Activated naive CD8-positive, alpha-beta T cell treated with anti-CD3 and anti-CD28 coated beads for 36 hours (primary cell): Measurements from ENCODE around the gene RAMACL. TPM values are rescaled to one million over a fixed set of nuclear protein-coding genes. Genes with fewer than 3 reads are reported as not detected.
"Not testable (repeated sequence)": the region's sequence is repeated elsewhere in the genome, so short reads cannot be mapped to it uniquely, and the experiment has no call there.

Experiments
- DNase-seq: peaks from one replicate; pipeline ENCODE4 v3.0.0; 2021
- H3K27ac Mint-ChIP-seq: one replicate; pipeline ENCODE4 v1.8.0; 2022; ENCODE audit warnings: mild to moderate bottlenecking, moderate library complexity, mixed read lengths
- H3K27me3 Mint-ChIP-seq: one replicate; pipeline ENCODE4 v1.8.0; 2022; ENCODE audit warnings: mild to moderate bottlenecking, mixed read lengths
- H3K36me3 Mint-ChIP-seq: one replicate; pipeline ENCODE4 v1.8.0; 2021; ENCODE audit warnings: mild to moderate bottlenecking, mixed read lengths
- H3K4me1 Mint-ChIP-seq: one replicate; pipeline ENCODE4 v1.8.0; 2021; ENCODE audit warnings: mixed read lengths
- H3K4me3 Mint-ChIP-seq: one replicate; pipeline ENCODE4 v1.8.0; 2022; ENCODE audit warnings: mild to moderate bottlenecking, moderate library complexity, mixed read lengths
- H3K9me3 Mint-ChIP-seq: one replicate; pipeline ENCODE4 v1.8.0; 2022; ENCODE audit warnings: mixed read lengths
- total RNA-seq, 2 experiments: library from RNA; stranded (reverse); gene quantifications; one replicate each; pipeline ENCODE4 v1.2.3, GENCODE V29; 2021

RAMACL gene
- total RNA-seq, 2 experiments from 2014 or later: 0.21 to 0.22 TPM

DNA sequence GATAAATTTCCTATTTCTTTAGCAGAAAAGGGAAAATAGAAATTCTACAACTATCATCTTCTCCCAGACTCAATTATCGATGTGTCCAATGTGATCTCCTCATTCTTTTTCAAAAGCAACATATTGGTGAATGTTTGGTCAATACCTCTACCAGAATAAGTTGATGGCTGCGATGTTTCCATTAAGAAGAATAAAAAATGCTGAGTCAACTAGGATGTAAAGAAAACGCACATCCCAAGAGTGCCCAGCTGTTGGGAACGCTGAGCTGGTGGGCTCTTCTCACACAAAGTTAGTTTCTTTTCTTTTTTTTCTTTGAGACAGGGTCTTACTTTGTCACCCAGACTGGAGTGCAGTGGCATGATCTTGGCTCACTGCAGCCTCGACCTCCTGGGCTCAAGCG lies 39.8 kb downstream of the RAMACL start:
- Mint-ChIP-seq H3K27ac (no peak overlapping the region), H3K4me1 (peaks cover 5% of the 10 kb centered on the region), H3K4me3 (no peak overlapping the region), H3K9me3 (no peaks in the 10 kb centered on the region), H3K27me3 (no peaks in the 10 kb centered on the region), H3K36me3 (no peaks in the 10 kb centered on the region)
- DNase-seq: no peak

DNA sequence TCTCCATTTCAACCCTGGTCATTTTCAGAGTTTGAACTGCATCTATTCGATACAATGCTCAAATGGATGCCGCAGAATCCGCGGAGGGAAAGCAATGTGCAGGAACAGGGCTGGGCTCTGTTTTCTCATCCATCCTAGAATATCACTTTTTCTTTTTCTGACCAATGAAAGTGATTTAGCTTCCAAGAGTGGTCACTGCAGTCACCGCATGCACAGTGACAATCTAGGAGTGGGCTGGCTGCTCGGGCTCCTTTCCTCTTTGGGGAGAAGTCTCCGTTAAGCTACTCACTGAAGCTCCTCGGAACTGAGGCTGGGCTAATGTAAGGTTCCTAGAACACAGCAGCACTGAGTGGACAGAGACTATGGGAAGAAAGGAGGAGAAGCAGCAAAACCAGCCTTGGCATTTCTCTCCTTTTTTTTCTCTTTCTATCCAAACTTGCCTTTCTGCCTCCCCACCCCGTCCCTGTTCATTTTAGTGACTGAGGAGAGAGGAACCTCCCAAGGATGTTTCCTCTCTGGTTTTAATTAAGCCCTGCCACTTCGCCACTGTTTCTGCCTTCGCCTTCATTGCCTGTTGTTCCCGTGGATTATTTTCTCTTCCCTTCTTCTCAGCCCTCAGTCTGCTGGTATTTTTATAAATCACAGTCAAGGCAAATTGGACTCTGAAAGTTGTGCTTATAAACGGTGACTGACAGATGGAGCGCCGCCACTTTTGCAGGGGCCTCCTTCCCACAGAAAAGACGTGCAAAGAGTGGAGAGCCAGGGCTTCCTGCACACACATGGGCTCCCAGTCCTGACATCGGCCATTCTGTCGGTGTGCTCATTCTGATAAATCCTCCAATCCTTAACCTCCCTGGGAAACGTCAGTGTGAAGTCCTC lies 41.1 kb downstream of the RAMACL start:
- no peak for DNase-seq
- Mint-ChIP-seq H3K27me3 (no peaks in the 10 kb centered on the region), H3K36me3 (no peaks in the 10 kb centered on the region), H3K27ac (no peak overlapping the region), H3K9me3 (no peaks in the 10 kb centered on the region), H3K4me3 (no peak overlapping the region), H3K4me1 (peaks cover 16% of the 10 kb centered on the region)

DNA sequence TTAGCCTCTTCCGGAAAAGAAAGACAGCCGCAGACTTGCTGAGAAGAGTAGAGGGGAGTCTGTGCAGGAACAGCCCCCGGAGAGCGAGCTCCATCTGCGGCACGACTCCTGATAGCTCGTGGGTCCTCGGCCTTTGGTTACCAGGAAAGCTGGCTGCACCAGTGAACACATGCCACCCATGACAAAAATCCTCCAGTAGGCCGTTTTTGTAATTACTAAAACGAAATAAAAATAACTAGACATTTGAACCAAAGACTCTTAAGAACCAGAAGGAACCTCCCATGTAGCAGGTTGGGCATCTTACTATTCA lies 42.2 kb downstream of the RAMACL start:
- Mint-ChIP-seq H3K27ac (no peak overlapping the region), H3K27me3 (no peaks in the 10 kb centered on the region), H3K9me3 (no peaks in the 10 kb centered on the region), H3K36me3 (no peaks in the 10 kb centered on the region), H3K4me3 (no peak overlapping the region), H3K4me1 (peaks cover 18% of the 10 kb centered on the region)
- no peak for DNase-seq

- Mint-ChIP-seq H3K4me3 (no peak overlapping the region), H3K27me3 (no peaks in the 10 kb centered on the region), H3K36me3 (no peaks in the 10 kb centered on the region), H3K27ac (no peak overlapping the region), H3K4me1 (peaks cover 19% of the 10 kb centered on the region), H3K9me3 (no peaks in the 10 kb centered on the region)
- no peak for DNase-seq
These were observed 42.7 kb downstream of the RAMACL start for GRCh38 chr6:166543603-166544295.

DNA sequence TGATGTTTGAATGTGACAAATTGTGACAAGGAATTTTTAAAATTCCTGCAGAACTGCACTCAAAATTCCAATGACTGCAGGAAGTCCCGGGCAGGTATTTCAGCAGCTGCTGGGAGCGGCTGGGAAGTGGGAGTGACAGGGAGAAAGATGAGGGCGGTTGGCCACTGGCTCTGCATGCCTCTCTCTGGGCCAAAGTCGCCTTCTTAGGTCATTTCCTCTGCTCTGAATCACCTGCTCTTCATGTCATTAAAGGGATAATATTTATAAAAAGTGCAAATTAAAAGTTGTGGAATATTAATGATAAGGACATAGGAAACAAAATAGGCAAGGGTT lies 43.9 kb downstream of the RAMACL start:
- no peaks in the 10 kb centered on the region for H3K9me3 Mint-ChIP-seq
- H3K4me1 Mint-ChIP-seq: peaks cover 19% of the 10 kb centered on the region
- H3K36me3 Mint-ChIP-seq: no peaks in the 10 kb centered on the region
- H3K27me3 Mint-ChIP-seq: no peaks in the 10 kb centered on the region
- DNase-seq: no peak
- H3K4me3 Mint-ChIP-seq: no peak overlapping the region
- peak overlapping the region; percentile 14 for H3K27ac Mint-ChIP-seq

DNA sequence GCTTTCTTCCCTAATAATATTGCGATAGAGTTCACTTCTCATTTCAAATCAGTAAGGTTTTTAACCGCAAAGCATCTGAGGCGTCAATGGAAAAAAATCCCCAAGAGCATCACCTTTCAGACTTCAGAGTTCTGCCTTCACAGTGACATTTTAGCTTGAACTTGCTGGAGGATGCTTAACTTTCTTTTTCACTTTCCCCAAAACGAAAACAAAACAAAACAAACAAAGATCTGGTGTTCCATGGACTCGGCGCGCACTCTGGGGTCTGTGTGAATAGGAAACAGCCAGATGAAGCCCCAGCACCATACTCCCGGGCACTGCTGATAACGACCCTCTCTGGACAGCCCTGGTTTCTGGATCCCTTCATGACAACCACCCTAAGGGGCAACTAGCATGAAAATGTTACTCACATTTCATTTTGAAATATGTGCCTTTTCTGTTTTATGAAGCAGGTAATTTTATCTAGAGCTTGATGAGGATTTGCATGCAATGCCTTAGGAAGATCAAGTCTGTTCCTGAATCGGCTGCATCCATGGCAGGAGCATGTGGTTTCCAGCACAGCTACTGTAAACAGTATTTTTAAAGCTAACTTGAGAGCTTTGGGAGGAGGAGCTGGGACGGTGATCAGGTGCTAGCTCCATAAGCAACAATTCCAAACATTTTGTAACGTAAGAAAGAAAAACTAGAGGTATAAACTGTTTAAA lies 44.5 kb downstream of the RAMACL start:
- Mint-ChIP-seq H3K9me3 (no peaks in the 10 kb centered on the region), H3K4me3 (peak overlapping the region; percentile 52)
- no peak for DNase-seq

DNA sequence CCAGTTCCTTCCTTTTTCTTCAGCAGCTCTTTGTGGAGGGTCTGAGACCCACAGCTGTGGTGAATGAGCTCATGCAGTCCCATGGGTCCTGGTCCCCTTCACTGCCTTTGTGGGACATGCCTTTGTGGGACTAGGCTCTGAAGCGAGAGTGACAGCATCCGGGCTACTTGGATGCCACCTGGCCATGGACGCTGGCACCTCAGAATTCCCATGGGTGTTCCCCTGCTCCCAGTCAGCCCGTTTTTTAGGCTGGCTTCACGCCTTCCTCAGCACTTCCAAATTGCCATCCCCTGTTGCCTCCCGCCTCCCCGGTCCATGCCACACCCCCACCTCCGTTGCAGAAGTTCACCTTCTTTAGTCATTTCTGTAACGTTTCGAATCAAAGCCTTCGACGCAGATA lies 45.1 kb downstream of the RAMACL start:
- no peaks in the 10 kb centered on the region for H3K9me3 Mint-ChIP-seq
- peak overlapping the region; percentile 52 for H3K4me3 Mint-ChIP-seq
- no peaks in the 10 kb centered on the region for H3K36me3 Mint-ChIP-seq
- H3K4me1 Mint-ChIP-seq: peaks cover 19% of the 10 kb centered on the region
- DNase-seq: no peak
- no peaks in the 10 kb centered on the region for H3K27me3 Mint-ChIP-seq
- peak overlapping the region; percentile 79 for H3K27ac Mint-ChIP-seq

More for the DNA sequence above, 44.5 kb downstream of the RAMACL start:
- H3K27ac Mint-ChIP-seq: peak overlapping the region; percentile 79
- no peaks in the 10 kb centered on the region for H3K27me3 Mint-ChIP-seq
- peaks cover 19% of the 10 kb centered on the region for H3K4me1 Mint-ChIP-seq
- H3K36me3 Mint-ChIP-seq: no peaks in the 10 kb centered on the region

GRCh38 chr6:166540631-166541331 lies 45.7 kb downstream of the RAMACL start:
- H3K27ac Mint-ChIP-seq: peak overlapping the region; percentile 79
- H3K27me3 Mint-ChIP-seq: no peaks in the 10 kb centered on the region
- peaks cover 19% of the 10 kb centered on the region for H3K4me1 Mint-ChIP-seq
- no peaks in the 10 kb centered on the region for H3K9me3 Mint-ChIP-seq
- peak overlapping the region; percentile 52 for H3K4me3 Mint-ChIP-seq
- H3K36me3 Mint-ChIP-seq: no peaks in the 10 kb centered on the region
- DNase-seq: peak; percentile 57

GRCh38 chr6:166539543-166539942 lies 46.9 kb downstream of the RAMACL start:
- no peak overlapping the region for H3K27ac Mint-ChIP-seq
- no peaks in the 10 kb centered on the region for H3K9me3 Mint-ChIP-seq
- H3K36me3 Mint-ChIP-seq: no peaks in the 10 kb centered on the region
- H3K4me1 Mint-ChIP-seq: peaks cover 19% of the 10 kb centered on the region
- no peaks in the 10 kb centered on the region for H3K27me3 Mint-ChIP-seq
- DNase-seq: no peak
- no peak overlapping the region for H3K4me3 Mint-ChIP-seq

DNA sequence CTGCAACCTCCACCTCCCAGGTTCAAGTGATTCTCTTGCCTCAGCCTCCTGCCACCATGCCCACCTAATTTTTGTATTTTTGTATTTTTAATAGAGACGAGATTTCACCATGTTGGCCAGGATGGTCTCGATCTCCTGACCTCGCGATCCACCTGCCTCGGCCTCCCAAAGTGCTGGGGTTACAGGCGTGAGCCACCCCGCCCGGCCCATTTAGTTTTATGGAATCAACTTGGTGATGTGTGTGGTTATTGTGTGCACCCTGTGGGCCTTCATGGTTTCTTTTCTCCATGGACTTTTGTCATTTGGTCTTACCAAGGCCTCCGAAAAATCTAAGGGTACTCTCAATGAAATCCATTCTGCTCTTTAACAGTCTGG lies 47.5 kb downstream of the RAMACL start:
- H3K4me3 Mint-ChIP-seq, H3K9me3 Mint-ChIP-seq, H3K27me3 Mint-ChIP-seq, H3K36me3 Mint-ChIP-seq, DNase-seq: not testable (repeated sequence)
- Mint-ChIP-seq H3K27ac (peak overlapping the region; percentile 60), H3K4me1 (peaks cover 19% of the 10 kb centered on the region)

GRCh38 chr6:166538297-166539010 lies 48.0 kb downstream of the RAMACL start:
- Mint-ChIP-seq H3K27ac (peak overlapping the region; percentile 60), H3K27me3 (no peaks in the 10 kb centered on the region), H3K36me3 (no peaks in the 10 kb centered on the region), H3K4me3 (no peak overlapping the region), H3K4me1 (peaks cover 19% of the 10 kb centered on the region), H3K9me3 (no peaks in the 10 kb centered on the region)
- DNase-seq: no peak

GRCh38 chr6:166534658-166535406 lies 51.6 kb downstream of the RAMACL start:
- Mint-ChIP-seq H3K9me3 (no peaks in the 10 kb centered on the region), H3K27ac (no peak overlapping the region), H3K4me3 (no peak overlapping the region), H3K27me3 (no peaks in the 10 kb centered on the region), H3K4me1 (peaks cover 3% of the 10 kb centered on the region), H3K36me3 (no peaks in the 10 kb centered on the region)
- no peak for DNase-seq

GRCh38 chr6:166533205-166533824 lies 53.2 kb downstream of the RAMACL start:
- Mint-ChIP-seq H3K36me3 (peaks cover 4% of the 10 kb centered on the region), H3K9me3 (peaks cover 1% of the 10 kb centered on the region), H3K27ac (no peak overlapping the region), H3K4me3 (no peak overlapping the region), H3K4me1 (no peaks in the 10 kb centered on the region), H3K27me3 (no peaks in the 10 kb centered on the region)
- DNase-seq: no peak
